Globus pallidus (tissue), 1 donor: ENCODE measurements around the gene MSX2.

Experiments used
- DNase-seq: peaks from one replicate; pipeline ENCODE4 v3.0.0-alpha.2; 2015; ENCODE audit warnings: low spot score

Gene MSX2

DNA sequence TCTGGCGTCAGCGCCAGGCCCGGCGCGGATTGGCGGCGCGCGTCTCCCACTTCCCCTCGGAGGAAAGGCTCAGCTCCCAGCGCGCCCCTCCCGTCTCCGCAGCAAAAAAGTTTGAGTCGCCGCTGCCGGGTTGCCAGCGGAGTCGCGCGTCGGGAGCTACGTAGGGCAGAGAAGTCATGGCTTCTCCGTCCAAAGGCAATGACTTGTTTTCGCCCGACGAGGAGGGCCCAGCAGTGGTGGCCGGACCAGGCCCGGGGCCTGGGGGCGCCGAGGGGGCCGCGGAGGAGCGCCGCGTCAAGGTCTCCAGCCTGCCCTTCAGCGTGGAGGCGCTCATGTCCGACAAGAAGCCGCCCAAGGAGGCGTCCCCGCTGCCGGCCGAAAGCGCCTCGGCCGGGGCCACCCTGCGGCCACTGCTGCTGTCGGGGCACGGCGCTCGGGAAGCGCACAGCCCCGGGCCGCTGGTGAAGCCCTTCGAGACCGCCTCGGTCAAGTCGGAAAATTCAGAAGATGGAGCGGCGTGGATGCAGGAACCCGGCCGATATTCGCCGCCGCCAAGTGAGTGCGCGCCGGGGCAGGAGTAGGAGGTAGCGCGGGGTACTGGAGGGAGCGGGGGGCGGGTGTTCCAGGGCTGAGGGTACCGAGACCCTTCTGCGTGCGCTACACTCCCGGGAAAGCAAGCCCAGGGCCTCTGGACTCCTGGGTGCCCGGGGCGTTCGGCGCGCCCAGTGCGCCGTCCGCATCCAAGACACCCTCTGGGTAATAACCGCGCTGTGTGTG is at the start of gene MSX2:
MSX2 (plus strand) TSS at position 99 of the 777 bp plus-strand sequence; CDS start at position 177, 78 bp downstream.
- DNase-seq, result peak; percentile 75

DNA sequence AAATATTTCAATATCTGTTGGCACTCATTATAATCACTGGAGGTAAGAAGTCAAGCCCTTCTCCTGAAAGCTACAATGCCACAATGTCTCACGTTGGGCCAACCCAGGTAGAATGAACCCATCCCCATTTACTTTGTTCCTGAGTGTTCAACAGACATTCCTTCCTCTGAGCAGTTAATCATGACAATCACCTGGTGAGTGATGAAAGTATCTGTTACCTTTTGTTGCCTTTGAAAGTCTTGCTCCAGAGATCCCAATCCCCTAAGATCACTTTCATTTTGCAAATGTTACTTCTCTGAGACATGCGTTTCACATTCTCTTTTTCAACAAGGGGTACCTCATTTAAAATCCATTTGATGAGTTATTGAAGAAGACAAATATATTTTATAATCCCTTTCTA is 49.3 kb upstream of the MSX2 start:
- no peak for DNase-seq

DNA sequence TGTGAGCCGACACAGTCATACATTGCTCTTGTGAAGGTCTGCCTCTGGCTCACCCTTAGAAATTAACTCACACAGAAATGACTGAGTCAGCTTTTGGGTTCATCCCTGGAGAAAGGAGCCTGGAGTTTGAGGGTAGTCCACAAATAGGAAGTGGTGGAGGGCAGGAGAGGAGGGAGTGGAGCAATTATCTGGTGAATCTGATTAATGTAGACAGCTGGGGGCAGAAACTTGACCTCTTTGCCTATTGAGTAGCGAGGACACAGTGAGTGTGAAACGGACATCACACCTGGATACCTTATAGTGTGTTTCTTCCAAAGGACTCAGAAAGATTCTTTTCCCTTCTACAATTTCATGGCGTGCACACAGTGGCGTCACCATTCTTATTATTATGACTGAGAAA is 48.5 kb upstream of the MSX2 start:
- no peak for DNase-seq

DNA sequence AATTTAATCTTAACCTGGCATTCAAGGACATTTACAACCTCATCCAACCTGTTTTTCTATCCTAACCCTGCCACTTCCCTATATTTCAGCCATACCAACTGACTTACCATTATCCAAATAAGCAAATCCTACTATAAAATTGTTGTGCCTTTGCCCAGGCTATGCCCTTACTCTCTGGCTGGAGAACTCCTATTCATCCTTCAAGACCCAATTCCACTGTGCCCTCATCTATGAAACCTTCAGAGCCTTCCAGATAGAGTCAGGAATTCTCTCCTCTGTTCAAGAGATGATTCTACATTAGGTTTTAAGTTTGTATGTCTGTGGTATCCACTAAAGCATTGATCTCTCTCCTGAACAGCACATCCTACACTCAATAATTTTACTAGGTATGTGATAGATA is 46.3 kb upstream of the MSX2 start:
- DNase-seq, result no peak

DNA sequence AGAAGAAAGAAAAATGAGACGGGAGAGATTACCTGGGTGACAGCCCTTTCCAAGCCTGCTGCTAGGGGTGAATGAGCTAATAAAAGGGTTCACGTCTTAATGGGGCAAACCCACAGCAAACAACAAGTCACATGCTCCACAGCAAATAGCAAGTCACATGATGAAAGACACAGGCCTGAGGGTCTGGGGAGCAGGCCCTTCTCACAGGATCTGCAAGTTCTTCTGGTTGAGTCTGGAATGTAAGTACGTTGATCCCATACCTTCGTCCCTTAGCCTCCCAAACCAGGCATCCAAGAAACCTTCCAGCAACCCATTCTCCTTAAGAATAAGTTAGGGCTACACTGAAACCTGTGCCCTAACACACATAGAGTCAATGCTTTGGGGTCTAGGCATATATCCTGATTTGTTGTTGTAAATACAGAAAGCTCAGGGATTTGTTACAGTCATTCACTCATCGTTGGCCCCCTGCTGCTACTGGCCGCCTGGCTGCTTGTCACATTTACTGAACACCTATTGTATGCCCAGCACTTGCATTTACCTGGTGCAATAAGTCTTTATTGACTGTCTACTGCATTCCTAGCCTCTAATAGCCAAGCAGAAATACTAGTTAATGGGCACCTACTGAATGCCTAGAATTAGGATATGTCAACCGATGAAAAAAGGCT is 43.3 kb upstream of the MSX2 start:
- no peak for DNase-seq

DNA sequence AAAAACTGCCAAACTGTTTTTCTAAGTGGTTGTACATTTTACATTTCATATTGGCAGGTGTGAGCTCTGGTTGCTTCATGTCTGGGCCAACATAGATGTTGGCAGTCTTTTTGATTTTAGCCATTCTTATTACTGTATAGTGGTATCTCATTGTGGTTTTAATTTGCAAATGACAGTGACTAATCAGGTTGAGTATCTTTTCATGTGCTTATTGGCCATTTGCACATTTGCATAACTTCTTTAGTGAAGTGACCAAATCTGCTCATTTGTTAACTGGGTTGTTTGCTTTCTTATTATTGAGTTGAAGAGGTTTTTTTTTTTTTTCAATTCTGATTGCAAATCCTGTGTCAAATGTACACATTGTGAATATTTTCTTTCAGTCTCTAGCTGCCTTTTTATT is 36.9 kb upstream of the MSX2 start:
- DNase-seq, result no peak

DNA sequence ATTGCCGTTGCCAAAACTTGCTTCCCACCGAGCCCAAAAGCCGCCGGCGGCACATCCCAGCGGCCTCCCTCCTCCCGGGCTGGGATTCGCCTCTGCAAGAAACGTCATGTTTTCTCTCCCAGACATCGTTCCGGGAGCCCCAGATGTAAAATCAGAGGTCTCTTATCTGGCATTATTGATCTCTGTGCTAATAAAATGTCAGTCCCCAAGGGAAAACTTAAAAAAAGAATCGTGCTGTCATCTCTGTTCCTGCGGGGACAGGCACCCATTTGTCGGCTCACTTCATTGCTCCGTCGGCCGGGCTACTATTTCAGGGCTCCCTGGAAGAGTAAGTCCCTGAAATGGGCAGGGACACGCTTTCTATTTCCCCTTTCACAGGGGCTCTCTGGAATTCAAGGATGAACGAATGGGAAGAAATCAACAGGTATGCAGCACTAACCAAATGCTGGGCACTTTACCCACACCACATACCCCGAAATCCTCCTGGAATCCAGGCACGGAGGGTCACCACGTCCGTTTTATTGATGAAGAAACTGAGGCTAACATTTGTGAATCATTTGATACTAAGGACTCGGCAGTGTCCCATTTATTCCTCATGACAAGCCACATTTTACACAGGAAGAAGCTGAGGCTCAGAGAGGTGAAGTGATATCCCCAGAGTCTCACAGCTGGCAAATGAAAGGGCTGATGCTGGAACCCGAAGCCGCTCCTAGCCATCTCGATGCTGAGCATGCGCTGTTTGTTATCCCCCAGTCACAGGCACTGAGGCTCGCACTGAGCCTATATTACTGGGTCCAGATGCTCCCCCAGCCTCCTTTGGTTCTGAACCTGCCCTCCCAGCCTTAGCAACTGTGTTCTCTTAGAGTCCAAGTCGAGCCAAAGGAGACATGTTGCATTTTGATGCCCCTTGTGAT is 35.7 kb upstream of the MSX2 start:
- no peak for DNase-seq

DNA sequence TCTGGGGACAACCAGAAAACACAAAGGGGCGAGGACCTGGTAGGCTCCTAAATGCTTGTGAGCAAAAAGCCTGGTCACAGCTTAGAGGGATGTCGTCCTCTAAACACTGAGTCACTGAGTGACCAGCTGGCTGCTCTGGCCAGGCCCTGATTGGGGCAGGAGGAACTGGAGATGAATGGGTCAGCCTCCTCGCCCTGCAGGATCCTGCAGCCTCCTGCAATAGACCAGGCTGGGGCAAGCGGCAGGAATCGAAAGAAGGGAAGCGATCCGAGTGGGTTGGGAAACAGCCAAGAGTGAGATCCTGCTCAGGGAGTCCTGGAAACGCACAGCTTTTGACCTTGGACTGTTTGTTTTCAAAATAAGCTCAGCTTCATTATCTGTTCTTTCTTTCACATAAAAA is 34.1 kb upstream of the MSX2 start:
- DNase-seq, result no peak

DNA sequence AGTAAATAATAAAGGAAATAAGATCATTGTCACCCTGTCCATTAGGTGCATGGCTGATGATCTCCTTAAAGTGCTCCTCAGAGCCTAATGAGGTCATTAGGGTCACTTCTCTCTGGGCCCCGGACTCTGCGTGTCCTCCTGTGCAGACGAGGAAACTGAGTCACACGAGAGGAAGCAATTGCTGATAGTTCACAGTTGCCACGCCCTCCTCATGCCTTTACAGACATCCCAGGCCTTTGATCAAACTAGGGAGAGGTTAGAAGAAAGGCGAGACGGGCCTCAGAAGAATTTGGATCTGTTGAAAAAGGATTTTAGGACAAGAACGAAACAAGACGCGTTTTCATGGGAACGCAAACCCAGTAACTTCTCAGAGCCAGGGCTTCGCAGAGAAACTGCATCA is 32.0 kb upstream of the MSX2 start:
- DNase-seq, result no peak

DNA sequence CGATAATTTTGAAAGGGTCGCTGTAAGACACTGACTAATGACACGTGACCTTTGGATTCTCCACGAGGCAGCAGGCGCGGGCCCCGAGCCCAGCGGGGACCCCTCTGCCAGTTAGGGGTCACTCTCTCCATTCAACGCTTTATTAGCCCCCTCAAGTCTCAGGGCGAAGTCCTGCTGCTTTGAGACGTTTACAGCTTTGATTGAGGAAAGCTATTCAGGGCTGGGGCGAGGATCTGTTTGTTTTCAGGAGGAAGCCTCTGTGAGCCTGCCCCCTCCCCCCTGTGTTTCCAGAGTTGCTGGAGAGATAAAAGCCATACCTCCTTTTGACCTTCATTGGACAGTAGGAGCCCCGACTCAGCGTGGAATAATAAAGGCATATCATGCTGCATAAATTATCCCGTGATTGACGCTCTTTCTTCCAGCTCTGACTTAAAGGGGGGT is 31.4 kb upstream of the MSX2 start:
- no peak for DNase-seq

DNA sequence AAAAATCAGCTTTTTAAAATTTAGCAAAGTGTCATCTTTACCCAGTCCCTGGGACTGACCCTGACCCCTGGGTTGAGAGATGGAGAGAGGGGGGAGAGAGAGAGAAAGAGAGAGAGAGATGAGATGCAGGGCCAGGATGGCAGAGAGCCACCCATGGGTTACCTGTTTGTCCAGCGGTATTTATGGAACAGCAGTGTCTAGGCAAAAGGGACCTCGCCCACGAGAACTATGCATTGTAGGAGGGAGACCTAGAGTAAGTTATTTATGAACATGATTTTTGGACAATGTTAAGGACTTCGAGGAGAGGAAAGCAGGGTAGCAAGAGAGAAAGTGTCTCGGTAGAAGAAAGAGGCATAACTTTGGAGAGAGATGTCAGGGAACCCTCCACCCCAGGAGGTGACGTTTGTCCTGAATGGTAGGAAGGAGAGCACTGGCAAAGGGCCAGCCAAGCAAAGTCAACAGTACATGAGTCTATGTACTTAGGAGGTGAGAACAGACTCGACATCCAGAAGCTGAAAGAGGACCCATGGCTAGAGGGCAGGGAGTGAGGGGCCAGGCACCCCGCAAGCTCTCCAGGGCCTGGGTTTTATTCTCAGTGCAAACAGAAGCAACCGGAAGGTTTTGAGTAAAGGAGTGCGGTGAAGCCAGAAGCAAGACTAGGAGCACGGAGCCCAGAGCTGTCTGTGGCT is 30.5 kb upstream of the MSX2 start:
- no peak for DNase-seq

DNA sequence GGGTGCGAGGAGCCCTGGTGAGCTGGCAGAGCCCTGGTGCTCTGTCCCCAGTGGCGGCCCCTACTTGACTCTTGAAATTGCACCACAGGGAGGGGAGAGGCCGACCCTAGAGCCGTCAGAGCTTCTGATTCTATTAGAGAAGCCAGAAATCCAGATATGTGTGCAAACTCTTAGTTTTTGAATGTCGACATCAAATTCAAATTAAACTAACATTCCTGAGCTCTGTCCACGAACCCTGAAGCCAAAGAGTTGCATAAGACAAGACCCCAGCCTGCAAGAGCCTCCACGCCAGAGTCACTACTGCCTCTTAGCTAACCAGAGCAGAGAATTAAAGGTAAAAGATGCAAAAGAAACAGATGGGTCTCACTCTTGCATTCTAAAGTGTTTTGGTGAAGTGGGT is 29.8 kb upstream of the MSX2 start:
- DNase-seq, result no peak

DNA sequence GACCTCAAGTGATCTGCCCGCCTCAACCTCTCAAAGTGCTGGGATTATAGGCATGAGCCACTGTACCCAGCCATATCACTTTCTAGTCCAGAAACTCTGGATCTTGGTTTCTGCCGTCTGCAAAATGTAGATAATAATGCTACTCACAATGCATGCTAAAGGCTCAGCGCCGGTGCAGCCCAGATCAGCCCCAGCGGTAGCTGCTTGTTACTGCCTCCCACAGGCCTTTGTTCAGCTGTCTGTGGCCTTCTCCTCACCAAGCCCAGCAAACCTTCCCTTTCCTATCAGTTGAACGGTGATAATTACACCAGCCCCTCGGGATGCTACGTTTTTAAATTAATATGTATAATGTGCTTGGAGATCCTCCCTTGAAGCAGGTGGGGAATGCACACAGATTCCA is 26.2 kb upstream of the MSX2 start:
- no peak for DNase-seq

DNA sequence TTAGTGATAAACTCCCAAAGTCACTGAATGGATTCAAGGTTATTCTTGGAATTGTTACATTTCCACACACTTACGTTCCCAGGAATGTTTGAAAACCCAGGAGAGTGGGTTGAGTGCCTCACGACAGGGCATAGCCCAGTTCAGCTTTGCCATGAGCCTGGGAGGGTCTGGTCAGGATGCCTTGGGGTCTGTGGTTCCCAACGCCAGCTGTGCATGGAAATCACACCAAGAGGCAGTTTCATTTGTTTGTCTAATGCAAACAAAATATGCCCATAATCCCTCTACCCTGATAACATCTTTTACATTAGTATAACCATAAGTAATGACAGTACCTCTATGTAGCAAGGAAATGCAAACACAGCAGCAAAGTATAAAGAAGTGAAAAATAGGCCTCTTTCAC is 25.3 kb upstream of the MSX2 start:
- no peak for DNase-seq

DNA sequence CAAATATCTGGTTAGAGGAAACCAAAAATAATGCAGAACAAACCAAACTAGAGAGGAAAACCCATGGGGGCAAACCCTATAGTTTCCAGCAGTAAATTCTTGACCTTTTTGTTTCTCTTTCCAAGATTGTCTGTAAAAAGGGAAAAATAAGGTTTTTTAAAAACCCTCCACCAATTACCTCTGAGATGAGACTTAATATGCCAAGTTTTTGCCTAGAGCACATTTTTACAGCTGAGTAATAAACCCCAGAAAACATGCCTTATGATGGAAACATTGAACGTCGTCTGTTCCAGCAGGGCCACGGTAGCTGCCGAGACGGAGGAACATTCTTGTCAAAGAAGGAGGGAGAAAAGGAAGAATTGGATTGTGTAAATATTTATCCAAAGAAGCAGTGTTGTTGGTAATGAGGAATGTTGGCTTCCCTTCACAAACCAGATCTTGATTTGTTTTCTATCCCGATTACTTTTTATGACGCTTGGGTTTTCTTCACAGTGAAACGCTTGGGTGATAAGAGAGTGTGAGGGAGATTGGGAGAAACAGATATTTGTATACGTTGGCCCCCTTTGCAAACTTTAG is 17.3 kb upstream of the MSX2 start:
- DNase-seq, result no peak

DNA sequence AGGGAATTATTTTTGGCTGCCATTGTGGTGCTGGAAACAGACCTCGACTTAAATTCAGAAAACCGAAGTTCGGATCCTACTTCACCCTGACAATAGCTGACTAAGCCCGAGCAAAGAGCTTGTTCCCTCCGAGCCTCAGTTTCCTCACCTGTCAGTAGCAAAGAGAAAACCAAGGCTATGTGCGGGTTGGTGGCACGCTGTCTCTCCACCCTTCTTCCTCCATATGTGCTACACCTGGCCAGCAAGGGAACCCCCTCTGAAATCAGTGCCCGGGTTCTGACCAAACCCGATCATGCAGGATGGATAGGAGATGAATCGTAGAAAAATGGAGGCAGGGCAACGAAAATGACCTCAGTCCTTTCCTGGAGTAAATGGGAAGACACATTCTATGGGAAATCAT is 16.7 kb upstream of the MSX2 start:
- DNase-seq, result no peak

DNA sequence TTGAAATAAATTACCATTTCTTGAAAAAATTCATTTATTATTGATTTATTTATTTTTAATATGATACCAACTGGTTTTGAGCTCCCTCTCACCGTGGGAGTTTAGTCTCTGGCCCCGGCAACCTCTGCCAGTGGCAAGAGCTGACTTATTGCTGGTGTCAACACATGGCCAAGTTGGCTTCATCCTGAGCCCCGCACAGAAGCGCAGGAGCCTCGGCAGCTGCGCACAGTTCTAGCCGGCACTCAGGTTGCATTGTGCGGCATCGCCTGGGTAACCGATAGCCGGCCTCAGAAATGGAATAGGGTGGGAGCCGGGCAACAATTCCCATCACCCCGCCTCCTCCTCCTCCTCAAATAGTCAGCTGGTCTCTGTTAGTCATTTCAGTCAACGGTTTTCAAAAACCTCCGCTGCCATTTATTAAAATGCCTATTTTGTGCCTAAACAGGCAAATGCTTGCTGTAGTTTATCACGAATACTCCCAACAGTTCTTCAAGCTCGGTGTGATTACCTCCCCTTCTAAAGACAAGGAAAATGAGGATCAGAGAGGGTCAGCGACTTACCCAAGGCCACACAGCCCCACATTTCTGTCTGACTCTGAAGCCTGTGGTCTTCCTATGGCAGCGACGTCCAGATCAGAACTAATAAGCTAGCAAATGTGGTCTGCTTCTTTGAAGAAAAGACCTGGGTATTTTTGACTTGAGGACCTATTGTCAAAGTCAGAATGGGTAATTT is 15.7 kb upstream of the MSX2 start:
- DNase-seq, result no peak

DNA sequence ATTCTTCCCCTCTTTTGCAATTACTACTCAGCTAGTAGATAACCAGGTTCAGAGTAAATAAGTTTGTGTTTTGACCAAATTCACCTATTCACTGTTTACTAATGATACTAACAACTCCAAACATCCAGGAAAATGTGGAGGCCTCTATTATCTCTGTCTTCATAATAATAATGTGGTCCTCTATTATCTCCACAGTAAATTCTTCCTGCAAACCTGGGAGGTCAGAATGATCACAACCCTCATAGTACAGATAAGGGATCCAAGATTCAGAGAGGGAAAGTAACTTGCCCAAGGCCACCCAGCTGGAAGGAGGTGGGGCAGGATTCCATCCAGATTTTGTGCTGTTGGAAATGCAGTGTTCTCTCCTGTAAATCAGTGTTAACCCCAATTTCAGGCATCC is 9.6 kb upstream of the MSX2 start:
- no peak for DNase-seq

DNA sequence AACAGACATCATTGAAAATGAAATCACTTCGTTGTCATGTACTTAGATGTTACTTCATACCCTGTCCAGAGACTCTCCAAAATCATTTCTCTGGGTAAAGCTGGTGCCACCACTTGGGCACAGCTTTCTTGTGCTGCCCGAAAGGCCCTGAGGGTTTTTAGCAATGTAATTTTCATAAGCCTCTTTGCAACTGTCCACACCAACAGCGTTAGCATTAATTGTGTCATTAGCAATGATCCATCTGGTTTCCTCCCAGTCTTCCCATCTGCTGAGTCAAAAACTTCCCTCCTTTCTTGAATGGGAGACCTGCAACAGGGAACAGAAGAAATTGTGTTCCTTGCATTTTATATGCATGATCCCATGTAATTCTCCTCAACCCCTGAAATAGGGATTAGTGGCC is 8.6 kb upstream of the MSX2 start:
- DNase-seq, result no peak

DNA sequence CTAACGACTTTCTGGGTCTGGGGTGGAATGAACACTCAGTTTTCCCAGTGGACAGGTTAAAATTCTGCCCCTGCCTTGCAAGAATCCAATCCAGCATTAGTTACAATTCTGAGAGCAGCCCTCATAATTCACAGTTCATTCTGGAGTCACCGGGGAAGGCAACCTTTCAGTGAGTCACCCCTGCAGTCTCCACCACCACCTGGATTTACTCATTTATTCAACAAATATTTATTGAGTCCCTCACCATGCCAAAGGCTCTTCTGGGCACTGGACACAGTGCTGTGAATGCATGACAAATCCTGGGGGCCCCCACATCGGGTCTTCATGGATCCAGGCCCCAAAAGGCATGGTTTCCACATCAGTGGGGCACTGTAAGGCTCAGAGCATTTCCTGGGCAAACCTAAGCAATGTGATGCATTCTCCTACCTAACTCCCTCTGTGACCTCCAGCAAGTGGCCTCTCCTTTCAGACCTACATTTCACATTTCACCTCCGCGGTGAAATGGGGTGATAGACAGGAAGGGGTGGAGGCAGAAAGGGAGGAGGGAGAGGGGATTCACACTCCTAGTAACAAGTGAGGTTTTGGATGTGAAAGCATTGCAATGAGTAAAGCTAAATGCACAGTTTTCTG is 6.4 kb upstream of the MSX2 start:
- DNase-seq, result no peak
